Amygdala (tissue), 56 donors: ENCODE data around the gene ETV7.

ENCODE experiments used
- DNase-seq, 56 donors: peaks; one replicate each; lab custom pipeline; 2025; lab: John Stamatoyannopoulos, UW

Gene ETV7

DNA sequence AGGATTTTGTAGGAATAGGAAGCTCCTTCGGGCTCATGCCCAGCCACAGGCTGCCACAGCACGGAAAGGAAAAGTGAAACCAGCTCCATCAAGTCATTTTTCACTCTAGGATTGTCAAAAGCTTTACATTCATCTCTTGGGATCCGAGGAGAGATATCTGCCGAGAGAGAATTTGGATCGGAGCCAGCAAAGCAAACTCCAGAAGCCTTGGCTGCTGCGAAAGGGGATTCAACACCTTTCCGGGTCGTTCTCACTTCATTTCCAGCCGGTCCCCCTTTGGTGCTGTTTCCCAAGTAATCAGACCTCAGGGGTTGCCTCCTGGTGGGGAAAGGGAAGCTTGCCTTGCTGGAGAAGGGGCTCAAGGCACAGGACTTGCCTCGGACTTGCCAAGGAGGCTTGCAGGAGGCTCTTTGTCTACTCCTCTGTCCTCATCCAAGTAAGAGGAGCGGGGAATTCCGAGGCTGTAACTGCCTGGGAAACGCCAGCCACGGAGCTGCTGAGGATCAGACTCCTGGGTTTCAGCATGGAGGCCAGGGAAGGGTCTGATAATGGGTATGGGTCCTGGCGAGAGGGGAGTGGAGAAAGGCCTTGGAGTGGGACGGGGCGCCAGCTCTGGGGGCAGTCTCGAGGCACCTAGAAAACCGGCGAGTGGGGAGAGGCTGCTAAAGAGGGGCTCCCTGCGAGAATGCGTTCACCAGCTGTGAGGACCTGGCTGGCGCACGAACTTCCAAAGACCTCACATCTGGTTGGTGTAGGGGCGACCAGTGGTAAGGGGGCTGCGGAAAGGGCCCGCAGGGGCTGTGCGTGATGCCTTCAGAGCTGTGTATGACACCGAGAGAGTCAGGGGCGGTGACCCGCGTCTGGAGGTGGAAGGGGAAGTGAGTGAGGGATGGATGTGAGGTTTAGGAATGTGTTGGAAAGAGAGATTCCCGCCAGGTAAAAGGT is 702 bp downstream of the ETV7 start:
- DNase-seq: peak in 8 of 56 donors; percentile 2 to 47 (median 10)

- DNase-seq: no peak
These were observed 3.4 kb downstream of the ETV7 start for GRCh38 chr6:36384095-36384494.

DNA sequence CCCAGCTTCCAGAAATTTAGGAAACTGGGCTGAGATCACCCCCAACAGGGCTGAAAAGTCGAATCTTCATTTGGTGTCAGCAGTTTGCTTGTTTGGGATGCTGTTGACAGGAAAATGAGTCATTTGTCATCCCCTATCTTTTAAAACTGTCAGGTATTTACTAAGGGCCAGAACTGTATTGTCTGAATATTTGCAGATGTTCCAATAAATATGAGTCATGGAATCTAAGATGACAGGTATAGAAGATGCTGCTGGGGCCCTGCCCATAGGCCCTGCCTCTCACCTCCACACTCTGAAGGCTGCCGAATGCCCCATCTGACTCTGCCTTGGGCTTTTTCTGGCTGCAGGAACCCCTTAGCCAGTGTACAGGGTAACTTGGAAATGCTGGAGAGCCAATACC is 3.9 kb downstream of the ETV7 start:
- DNase-seq: no peak

GRCh38 chr6:36382976-36383375 is 4.5 kb downstream of the ETV7 start:
- DNase-seq: no peak

GRCh38 chr6:36381502-36382389 is 5.7 kb downstream of the ETV7 start:
- no peak for DNase-seq

- no peak for DNase-seq
These were observed 7.3 kb downstream of the ETV7 start for GRCh38 chr6:36380166-36380565.

DNA sequence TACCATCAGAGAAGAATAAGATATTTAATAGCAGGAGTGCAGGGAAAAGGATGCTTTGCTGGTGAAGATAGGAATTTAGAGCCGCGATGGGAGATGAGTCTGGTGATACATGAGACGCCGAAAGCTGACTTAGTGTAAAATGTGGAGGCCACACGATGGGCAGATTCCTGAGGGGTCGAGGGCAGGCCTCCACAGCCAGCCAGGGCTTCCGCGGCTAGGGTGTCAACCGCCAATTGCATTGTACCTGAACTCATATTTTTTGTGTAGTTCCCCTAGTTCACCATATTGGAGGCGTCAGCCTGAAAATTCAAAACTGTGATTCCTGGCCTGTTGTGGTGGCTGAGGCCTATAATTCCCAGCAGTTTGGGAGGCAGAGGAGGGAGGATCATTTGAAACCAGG is 8.5 kb downstream of the ETV7 start:
- no peak for DNase-seq

GRCh38 chr6:36378243-36378920 is 9.1 kb downstream of the ETV7 start:
- DNase-seq: no peak

GRCh38 chr6:36377594-36377993 is 9.9 kb downstream of the ETV7 start:
- DNase-seq: peak in 1 of 56 donors; percentile 8

- DNase-seq: no peak
These were observed 10.7 kb downstream of the ETV7 start for GRCh38 chr6:36376742-36377141.

- DNase-seq: no peak
These were observed 11.3 kb downstream of the ETV7 start for GRCh38 chr6:36376183-36376582.

DNA sequence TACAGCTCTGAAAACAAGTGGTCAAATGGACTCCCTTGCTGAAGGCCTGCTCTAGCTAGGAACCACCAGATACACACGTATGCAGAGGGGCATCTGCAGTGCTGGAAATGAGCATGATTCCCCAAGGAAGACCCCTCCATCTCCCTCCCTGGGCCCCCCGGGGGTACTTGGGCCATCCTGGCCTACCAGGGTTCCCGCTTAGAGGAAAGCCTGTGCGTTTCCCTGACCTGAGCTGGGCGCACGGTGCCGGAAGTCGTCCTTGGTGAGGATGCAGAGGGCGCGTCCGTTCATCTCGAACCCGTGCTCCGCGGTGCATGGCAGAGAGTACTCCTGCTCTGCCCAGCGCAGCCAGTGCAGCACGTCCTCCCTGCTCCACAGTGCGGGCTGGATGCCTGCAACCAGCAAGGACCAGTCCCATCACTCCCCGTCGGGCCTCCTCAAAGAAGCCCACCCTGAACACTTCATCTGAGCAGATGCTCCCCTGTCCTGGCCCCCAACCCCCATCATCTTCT is 11.8 kb downstream of the ETV7 start:
- no peak for DNase-seq

DNA sequence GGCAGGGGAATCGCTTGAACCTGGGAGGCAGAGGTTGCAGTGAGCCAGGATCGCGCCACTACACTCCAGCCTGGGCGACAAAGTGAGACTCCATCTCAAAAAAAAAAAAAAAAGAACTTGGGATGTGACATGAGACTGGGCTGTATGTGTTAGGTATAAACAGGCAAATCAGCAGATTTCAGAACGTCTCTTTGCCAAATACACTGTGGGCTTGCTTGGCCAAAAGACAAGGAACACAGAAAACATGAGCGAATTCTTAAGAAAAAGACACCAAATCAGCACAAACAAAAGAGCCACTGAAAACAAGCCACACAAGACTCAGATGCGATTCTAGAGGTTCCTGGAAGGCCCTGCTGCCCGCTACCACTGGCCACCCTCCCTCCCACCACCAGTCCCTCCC is 12.5 kb downstream of the ETV7 start:
- DNase-seq: no peak

- DNase-seq: no peak
These were observed 13.3 kb downstream of the ETV7 start for GRCh38 chr6:36374194-36374593.

DNA sequence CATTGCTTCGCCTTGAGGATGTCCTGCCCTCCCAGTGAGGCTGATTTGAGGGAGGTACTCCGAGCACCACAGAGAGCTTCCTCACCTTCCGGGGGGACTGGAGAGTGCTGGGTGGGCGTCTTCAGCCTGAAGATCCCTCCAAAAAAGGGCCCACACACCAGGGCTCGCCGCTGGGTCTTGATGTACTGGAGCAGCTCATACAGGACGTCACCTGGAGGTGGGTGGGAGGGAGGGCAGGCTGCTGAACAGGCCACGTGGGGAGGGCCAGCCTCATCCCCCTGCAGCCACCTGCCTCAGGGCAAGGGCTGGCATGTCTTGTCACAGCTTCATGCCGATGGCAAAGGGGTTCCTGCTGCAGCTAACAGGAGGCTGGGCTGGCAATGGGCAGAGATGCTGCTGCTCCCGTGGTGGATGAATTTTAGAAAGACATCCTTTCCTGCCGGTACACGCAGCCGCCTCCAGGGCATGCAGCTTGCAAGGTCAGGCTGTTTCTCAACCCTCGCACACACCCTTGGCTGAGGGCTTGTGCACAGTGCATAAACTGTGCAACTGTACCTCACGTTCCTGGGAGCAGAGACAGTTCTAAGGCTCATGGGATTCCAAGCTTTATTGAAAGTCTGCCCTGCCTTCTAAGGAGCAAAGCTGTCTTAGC is 14.0 kb downstream of the ETV7 start:
- DNase-seq: no peak

DNA sequence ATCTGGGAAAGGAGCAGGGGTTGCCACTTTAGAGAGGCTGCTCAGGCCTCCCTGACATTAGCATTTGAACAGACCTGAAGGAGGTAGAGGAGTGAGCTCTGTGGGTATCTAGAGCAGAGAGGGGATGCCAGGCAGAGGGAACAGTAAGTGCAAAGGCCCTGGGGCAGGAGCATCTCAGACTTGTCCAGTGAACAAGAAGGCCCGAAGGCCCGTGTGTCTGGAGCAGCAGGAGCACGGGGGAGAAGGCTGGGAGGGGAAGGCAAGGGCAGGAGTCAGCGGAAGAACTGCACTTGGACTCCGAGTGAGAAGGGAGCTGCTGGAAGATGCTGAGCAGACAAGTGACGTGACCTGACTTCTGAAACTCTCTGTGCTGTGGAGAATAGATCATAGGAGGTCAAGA is 15.4 kb downstream of the ETV7 start:
- no peak for DNase-seq

DNA sequence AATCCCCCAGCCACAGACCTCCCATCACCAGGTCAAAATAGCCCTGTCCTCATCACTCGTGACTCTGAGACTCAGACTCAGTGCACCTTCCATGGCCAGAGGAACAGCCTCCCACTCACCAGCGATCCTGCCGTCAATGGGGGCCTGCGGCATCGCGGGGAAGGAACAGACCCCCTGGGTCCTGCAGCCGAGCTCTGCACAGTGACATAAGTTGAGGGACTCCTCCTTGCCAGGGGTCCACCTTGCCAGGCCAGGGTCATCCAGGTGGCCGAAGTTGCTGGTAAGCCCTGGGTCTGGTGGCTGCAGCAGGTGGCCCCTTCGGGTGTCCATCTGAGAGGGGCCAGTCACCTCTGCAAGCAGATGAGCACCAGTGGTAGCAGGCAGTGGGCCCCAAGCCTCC is 16.3 kb downstream of the ETV7 start:
- no peak for DNase-seq

DNA sequence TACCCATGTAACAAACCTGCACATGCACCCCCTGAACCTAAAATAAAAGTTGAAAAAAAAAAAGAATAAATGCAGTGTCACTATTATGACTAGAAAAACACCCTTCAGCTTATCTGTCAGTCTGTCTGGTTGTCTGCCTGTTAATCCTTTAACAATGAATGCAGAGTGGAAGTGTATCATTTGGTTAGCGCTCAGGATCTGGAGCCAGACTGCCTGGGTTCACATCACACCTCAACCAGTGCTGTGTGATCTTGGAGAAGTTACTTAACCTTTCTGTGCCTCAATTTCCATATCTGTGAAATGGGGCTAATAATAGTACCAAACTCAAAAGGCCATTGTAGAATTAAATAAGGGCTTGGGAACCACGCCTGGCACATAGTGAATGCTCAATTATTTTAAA is 16.8 kb downstream of the ETV7 start:
- no peak for DNase-seq

- DNase-seq: no peak
These were observed 18.3 kb downstream of the ETV7 start for GRCh38 chr6:36368921-36369865.
